GM19099 (cell line): ENCODE measurements around the gene PARD3B.

Experiments used
- POLR2A ChIP-seq: IDR thresholded peaks from 3 replicates; pipeline ENCODE4 v1.6.1; 2011; ENCODE audit warnings: low read depth; ENCODE audit not compliant: insufficient read length; ENCODE audit errors: extremely low read depth

PARD3B gene

GRCh38 chr2:205405752-205406151 is 860.5 kb downstream of the PARD3B start:
- no peak for TF ChIP-seq POLR2A

- no peak for TF ChIP-seq POLR2A
Measured at GRCh38 chr2:205407984-205408383, 862.7 kb downstream of the PARD3B start.

- no peak for TF ChIP-seq POLR2A
Measured at GRCh38 chr2:205408696-205409095, 863.4 kb downstream of the PARD3B start.

- TF ChIP-seq POLR2A, result no peak
Measured at GRCh38 chr2:205409411-205409810, 864.1 kb downstream of the PARD3B start.

- no peak for TF ChIP-seq POLR2A
Measured at GRCh38 chr2:205411558-205411957, 866.3 kb downstream of the PARD3B start.

GRCh38 chr2:205424326-205424725 is 879.1 kb downstream of the PARD3B start:
- no peak for TF ChIP-seq POLR2A

- TF ChIP-seq POLR2A, result no peak
Measured at GRCh38 chr2:205425102-205425501, 879.8 kb downstream of the PARD3B start.

- TF ChIP-seq POLR2A, result no peak
Measured at GRCh38 chr2:205427112-205427511, 881.8 kb downstream of the PARD3B start.

GRCh38 chr2:205428811-205429210 is 883.5 kb downstream of the PARD3B start:
- TF ChIP-seq POLR2A, result no peak

- no peak for TF ChIP-seq POLR2A
Measured at GRCh38 chr2:205435970-205436369, 890.7 kb downstream of the PARD3B start.

- no peak for TF ChIP-seq POLR2A
Measured at GRCh38 chr2:205438241-205438640, 893.0 kb downstream of the PARD3B start.

GRCh38 chr2:205439621-205440020 is 894.3 kb downstream of the PARD3B start:
- TF ChIP-seq POLR2A, result no peak

GRCh38 chr2:205441524-205441923 is 896.2 kb downstream of the PARD3B start:
- no peak for TF ChIP-seq POLR2A

GRCh38 chr2:205448189-205448588 is 902.9 kb downstream of the PARD3B start:
- no peak for TF ChIP-seq POLR2A

GRCh38 chr2:205451901-205452512 is 906.7 kb downstream of the PARD3B start:
- TF ChIP-seq POLR2A, result no peak

GRCh38 chr2:205453202-205453601 is 907.9 kb downstream of the PARD3B start:
- TF ChIP-seq POLR2A, result no peak

GRCh38 chr2:205456682-205457081 is 911.4 kb downstream of the PARD3B start:
- TF ChIP-seq POLR2A, result no peak
